ENCODE measurements around the gene PIAS4. TPM values are rescaled to one million over a fixed set of nuclear protein-coding genes. Genes with fewer than 3 reads are reported as not detected.
A peak's percentile ranks its signal among the peaks of the same experiment; 100 is the strongest.

The PIAS4 gene
- total RNA-seq, 1 donor from 2014 or later, result 58.8 TPM

DNA sequence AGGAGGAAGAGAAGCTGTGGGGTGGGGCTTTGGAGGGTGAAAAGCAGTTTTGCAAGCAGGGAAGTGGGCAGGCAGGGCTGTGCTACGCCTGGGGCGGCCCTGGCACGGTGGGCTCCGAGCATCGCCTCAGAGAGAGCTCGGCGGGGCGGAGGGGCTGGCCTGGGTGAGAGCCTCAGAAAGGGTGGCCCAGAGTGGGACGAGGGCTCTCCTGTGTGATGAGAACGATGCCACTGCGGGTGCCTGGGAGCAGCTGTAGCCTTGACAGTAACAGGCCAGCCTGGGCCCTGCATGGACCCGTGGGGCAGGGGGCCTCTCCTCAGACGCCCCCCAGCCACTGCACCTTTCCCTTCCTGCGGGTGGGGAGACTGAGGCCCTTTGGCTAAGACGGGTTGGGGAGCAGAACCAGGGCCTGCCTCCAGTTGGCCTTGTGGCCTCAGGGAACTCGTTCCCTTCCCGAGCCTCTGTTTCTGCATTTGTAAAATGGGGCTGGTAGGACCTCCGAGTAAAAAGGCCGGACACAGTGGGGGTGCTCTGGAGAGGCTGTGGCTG is 27.6 kb downstream of the PIAS4 start:
- H3K36me3 Mint-ChIP-seq (ENCODE audit: low read depth), result peaks cover 3% of the 10 kb centered on the region
- H3K27me3 Mint-ChIP-seq (ENCODE audit: low read depth), result no peaks in the 10 kb centered on the region
- H3K9me3 Mint-ChIP-seq, result no peaks in the 10 kb centered on the region
- TF ChIP-seq, protein P1, sequence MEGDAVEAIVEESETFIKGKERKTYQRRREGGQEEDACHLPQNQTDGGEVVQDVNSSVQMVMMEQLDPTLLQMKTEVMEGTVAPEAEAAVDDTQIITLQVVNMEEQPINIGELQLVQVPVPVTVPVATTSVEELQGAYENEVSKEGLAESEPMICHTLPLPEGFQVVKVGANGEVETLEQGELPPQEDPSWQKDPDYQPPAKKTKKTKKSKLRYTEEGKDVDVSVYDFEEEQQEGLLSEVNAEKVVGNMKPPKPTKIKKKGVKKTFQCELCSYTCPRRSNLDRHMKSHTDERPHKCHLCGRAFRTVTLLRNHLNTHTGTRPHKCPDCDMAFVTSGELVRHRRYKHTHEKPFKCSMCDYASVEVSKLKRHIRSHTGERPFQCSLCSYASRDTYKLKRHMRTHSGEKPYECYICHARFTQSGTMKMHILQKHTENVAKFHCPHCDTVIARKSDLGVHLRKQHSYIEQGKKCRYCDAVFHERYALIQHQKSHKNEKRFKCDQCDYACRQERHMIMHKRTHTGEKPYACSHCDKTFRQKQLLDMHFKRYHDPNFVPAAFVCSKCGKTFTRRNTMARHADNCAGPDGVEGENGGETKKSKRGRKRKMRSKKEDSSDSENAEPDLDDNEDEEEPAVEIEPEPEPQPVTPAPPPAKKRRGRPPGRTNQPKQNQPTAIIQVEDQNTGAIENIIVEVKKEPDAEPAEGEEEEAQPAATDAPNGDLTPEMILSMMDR (conservative IDR thresholded peaks at IDR 0.05), result no peak
- peak overlapping the region; percentile 28 for H3K27ac Mint-ChIP-seq (ENCODE audit: unreplicated experiment)
- no peak for DNase-seq (ENCODE audit: low read depth, low spot score)
- no peak overlapping the region for H3K4me3 Mint-ChIP-seq
- H3K4me1 Mint-ChIP-seq, result no peaks in the 10 kb centered on the region

DNA sequence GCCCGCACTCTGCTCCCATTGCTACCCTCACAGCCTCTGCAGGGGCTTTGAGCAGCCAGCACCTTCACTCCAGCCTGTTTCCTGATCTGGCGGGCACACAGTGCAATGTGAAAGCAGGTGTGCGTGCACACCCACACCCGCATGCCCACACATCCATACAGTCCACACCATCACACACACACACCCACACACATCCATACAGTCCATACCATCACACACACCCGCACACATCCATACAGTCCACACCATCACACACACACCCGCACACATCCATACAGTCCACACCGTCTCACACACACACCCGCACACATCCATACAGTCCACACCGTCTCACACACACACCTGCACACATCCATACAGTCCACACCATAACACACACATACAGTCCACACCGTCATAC is 28.0 kb downstream of the PIAS4 start:
- Mint-ChIP-seq H3K9me3 (no peaks in the 10 kb centered on the region), H3K27me3 (ENCODE audit: low read depth) (no peaks in the 10 kb centered on the region), H3K36me3 (ENCODE audit: low read depth) (peaks cover 6% of the 10 kb centered on the region), H3K4me3 (no peak overlapping the region), H3K4me1 (no peaks in the 10 kb centered on the region), H3K27ac (ENCODE audit: unreplicated experiment) (no peak overlapping the region)
- DNase-seq (ENCODE audit: low read depth, low spot score), result no peak
- TF ChIP-seq, protein P1 (conservative IDR thresholded peaks at IDR 0.05), result no peak

DNA sequence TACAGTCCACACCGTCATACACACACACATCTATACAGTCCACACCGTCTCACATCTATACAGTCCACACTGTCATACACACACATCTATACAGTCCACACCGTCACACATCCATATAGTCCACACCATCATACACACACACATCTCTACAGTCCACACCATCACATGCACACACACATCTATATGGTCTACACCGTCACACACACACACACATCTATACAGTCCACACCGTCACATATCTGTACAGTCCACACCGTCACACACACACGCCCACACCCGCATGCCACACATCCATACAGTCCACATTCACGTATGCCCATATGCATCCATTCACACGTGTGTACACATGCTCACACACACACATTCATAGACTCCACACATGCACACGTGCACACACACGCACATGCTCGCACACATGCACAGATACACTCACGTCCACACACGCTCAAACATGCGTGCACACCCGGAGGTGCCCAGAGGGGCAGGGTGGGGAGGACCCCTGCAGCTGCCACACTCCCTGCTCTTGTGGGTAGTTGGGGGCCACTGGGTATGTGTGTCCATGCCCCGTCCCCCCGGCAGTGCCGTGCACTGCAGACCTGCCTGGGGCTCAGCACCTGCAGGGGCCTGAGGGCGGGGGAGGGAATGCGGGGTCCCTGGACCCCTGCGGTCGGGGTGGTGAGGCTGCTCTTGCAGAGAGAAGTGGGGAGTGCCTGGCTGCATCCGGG is 29.2 kb downstream of the PIAS4 start:
- Mint-ChIP-seq H3K4me1 (no peaks in the 10 kb centered on the region), H3K27ac (ENCODE audit: unreplicated experiment) (no peak overlapping the region), H3K27me3 (ENCODE audit: low read depth) (no peaks in the 10 kb centered on the region), H3K36me3 (ENCODE audit: low read depth) (peaks cover 6% of the 10 kb centered on the region), H3K9me3 (no peaks in the 10 kb centered on the region), H3K4me3 (no peak overlapping the region)
- TF ChIP-seq, protein P1 (conservative IDR thresholded peaks at IDR 0.05), result no peak
- no peak for DNase-seq (ENCODE audit: low read depth, low spot score)

DNA sequence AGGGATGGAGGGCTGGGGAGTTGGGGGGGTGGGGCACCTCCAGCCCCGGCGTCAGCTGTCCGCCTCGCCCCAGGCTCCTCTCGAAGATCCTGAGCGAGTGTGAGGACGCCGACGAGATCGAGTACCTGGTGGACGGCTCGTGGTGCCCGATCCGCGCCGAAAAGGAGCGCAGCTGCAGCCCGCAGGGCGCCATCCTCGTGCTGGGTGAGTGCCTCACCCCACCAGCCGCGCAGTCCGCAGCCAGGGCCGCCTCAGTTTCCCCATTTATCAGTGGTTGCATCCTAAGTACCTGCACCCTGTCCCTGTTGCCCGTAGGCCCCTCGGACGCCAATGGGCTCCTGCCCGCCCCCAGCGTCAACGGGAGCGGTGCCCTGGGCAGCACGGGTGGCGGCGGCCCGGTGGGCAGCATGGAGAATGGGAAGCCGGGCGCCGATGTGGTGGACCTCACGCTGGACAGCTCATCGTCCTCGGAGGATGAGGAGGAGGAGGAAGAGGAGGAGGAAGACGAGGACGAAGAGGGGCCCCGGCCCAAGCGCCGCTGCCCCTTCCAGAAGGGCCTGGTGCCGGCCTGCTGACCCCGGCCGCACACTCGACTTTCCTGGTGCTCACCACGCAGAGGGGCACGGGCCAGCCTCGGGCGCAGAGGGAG is 29.9 kb downstream of the PIAS4 start:
- Mint-ChIP-seq H3K4me1 (no peaks in the 10 kb centered on the region), H3K27ac (ENCODE audit: unreplicated experiment) (no peak overlapping the region), H3K4me3 (no peak overlapping the region), H3K9me3 (no peaks in the 10 kb centered on the region), H3K36me3 (ENCODE audit: low read depth) (peaks cover 6% of the 10 kb centered on the region), H3K27me3 (ENCODE audit: low read depth) (no peaks in the 10 kb centered on the region)
- TF ChIP-seq, protein P1 (conservative IDR thresholded peaks at IDR 0.05), result no peak
- no peak for DNase-seq (ENCODE audit: low read depth, low spot score)

DNA sequence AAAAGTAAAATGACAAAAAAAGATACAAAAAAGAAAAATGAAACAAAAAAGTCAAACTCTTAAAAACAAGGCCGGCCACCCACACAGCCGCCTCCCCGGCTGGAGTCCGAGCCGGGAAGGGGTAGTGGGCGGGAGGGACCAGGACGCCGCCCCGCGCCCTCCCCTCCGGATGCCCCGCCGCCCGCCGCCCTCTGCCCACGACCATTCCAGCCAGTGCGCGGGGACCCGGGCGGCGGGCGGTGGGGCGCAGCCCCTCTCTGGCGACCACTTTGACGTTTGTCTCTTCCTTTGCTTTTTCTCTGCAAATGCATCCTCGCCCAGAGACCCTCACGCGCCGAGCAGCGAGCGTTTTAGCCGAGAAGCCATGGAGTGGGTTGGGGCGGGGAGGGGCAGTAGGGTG is 30.5 kb downstream of the PIAS4 start:
- Mint-ChIP-seq H3K4me3 (no peak overlapping the region), H3K27ac (ENCODE audit: unreplicated experiment) (no peak overlapping the region), H3K4me1 (no peaks in the 10 kb centered on the region), H3K9me3 (no peaks in the 10 kb centered on the region), H3K36me3 (ENCODE audit: low read depth) (peaks cover 6% of the 10 kb centered on the region), H3K27me3 (ENCODE audit: low read depth) (no peaks in the 10 kb centered on the region)
- TF ChIP-seq, protein P1 (conservative IDR thresholded peaks at IDR 0.05), result no peak
- DNase-seq (ENCODE audit: low read depth, low spot score), result no peak

Measured in neural crest cell (in vitro differentiated cells).